ELR (cell line): ENCODE data around the gene BLM.
A peak's percentile ranks its signal among the peaks of the same experiment; 100 is the strongest.
"Not testable (repeated sequence)": the region's sequence is repeated elsewhere in the genome, so short reads cannot be mapped to it uniquely, and the experiment has no call there.

Experiments used
- DNase-seq: peaks from one replicate; pipeline ENCODE4 v3.0.0-alpha.2; 2015; ENCODE audit warnings: low read depth

The BLM gene

DNA sequence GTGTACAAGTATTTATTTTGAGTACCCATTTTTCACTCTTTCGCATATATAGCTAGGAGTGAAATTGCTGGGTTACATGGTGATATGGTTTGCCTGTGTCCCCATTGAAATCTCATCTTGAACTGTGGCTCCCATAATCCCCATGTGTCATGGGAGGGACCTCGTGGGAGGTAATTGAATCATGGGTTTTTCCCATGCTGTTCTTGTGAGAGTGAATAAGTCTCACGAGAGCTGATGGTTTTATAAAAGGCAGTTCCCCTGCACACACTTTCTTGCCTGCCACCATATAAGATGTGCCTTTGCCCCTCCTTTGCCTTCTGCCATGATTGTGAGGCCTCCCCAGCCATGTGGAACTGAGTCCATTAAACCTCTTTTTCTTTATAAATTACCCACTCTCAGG, 23.4 kb downstream of the BLM start:
- DNase-seq = not testable (repeated sequence)

DNA sequence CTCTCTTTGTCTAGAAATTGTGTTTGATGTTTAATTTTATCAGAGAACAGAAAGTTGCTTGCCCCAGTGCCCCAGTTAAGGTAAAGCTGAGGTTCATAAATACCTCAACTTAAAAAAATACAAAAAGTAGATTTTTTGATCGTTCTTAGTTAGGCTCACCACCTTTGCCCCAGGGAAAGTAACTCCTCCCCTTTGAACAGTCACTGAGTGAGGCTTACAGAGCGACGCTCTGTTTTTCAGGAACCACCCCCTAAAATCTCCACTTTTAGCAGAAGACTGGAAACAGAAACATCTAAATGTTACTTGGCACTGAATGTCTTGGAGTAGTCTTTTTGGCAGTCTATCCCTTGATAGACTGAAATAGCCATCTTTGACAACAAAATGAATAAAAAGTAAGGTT, 24.9 kb downstream of the BLM start:
- no peak for DNase-seq

DNA sequence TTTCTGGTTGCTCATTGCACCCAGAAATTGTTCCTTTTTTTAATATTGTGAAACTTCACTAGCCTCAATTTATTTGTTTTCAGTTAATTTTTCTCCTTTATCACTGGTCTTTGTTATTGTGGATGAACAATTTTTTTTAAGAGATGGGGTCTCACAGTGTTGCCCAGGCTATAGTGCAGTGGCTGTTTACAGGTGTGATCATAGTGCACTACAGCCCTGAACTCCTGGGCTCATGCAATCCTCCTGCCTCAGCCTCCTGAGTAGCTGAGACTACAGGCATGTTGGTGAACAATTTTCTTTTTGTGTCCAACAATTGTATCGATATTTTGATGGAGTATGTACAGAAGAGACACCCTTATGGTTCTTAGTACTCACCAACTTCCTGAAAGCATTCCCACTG, 26.3 kb downstream of the BLM start:
- DNase-seq = no peak

DNA sequence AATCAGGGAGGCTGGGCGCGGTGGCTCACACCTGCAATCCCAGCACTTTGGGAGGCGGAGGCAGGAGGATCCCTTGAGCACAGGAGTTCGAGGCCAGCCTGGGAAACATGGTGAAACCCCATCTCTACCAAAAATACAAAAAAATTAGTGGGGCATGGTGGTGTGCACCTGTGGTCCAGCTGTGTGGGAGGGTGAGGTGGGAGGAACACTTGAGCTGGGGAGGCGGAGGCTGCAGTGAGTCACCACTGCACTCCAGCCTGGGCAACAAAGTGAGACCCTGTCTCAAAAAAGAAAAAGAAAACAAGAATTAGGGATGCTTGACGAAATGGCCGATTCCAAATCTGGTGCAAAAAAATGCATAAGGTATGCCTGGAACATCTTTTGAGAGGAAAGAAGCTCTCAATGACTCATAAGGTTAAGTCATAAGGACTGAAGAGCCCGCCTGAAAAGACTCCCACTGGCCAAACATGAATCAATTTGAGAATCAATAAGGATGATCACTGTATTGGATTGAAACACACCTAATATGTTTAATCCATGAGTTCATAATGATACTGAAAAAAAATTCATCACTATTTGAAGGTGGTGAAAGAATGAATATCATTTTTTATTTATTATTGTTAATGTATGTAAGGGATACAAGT, 27.7 kb downstream of the BLM start:
- DNase-seq = peak; percentile 22

DNA sequence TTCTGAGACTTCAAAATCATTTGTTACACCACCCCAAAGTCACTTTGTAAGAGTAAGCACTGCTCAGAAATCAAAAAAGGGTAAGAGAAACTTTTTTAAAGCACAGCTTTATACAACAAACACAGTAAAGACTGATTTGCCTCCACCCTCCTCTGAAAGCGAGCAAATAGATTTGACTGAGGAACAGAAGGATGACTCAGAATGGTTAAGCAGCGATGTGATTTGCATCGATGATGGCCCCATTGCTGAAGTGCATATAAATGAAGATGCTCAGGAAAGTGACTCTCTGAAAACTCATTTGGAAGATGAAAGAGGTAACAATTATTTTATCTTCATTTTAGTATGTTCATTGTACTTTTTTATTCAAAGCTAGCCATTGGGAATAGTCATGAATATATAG, 32.6 kb downstream of the BLM start:
- DNase-seq = no peak

DNA sequence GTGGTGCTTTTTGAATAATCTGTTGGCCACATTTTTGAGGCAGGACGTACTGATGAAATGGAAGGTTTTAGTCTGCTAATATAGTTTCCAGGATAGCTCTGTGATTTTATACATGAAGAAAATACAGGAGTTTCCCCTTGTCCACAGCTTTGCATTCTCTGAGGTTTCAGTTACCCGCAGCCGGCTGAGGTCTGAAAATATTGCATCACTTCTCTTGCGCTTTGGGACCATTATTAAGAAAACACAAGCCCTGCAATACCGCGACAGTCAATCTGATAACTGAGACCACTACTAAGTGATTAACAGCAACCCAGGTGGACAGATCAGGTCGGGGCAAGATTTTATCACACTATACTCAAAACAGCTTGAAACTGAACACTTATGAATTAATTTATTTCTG, 33.0 kb downstream of the BLM start:
- DNase-seq = no peak

DNA sequence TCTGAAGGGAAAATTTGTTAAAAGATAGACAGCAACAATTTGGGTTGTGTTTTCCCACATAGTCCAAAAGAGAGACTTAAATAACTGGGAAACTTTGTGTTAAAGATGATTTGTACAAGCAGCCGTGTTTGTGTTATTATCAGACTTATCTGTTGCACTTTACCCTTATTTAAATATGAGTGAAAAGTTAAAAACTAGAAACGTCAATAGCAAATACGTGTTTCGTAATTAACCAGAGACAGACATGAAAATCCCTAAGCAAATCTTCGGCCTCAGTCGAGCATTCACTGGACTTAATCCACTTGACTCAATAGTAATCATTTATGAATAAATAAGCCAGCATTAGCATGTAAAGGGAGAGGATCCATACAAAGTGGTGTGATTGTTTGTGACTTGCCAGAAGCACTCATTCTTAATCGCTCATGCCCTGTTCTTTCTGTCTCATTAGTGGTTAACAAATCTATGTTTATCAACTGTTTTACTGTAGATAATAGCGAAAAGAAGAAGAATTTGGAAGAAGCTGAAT, 34.2 kb downstream of the BLM start:
- no peak for DNase-seq

DNA sequence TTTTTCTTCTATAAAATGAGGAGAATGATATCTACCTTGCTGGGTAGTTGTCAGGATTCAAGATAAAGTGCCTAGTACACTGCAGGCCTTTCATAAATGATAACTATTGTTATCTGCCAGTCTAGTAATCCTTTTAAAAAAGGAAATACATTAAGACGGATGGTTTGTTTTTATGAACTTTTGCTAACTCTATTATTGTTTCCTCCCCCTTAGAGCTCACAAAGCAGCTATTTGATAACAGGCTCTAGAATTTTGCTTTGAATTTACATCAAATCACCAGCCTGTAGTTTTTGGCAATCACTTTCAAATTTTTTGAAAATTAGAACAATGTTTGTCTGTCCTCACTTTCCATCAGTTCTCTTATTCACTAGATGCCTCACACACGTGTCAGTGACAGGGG, 39.8 kb downstream of the BLM start:
- no peak for DNase-seq

DNA sequence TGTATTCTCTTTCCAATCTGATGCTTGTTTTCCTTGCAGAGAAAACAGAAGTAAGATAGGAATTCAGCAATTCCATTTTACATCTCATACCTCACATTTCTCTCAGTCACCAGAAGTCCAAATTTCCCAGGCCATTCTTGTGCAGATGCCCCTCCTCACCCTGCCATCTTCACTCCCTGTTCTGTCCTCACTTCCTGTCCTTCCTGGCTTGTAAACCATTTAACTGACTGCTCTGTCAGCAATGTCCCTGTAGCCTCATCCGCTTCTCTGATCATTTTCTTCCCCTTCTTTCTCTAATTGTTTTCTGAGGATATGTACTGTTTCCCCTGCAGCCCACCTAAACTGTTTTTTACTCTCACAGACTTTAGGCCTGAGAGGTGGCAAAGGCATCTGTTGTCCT, 40.3 kb downstream of the BLM start:
- DNase-seq = no peak

DNA sequence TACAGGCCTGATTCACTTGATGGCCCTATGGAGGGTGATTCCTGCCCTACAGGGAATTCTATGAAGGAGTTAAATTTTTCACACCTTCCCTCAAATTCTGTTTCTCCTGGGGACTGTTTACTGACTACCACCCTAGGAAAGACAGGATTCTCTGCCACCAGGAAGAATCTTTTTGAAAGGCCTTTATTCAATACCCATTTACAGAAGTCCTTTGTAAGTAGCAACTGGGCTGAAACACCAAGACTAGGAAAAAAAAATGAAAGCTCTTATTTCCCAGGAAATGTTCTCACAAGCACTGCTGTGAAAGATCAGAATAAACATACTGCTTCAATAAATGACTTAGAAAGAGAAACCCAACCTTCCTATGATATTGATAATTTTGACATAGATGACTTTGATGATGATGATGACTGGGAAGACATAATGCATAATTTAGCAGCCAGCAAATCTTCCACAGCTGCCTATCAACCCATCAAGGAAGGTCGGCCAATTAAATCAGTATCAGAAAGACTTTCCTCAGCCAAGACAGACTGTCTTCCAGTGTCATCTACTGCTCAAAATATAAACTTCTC, 43.6 kb downstream of the BLM start:
- DNase-seq = no peak

DNA sequence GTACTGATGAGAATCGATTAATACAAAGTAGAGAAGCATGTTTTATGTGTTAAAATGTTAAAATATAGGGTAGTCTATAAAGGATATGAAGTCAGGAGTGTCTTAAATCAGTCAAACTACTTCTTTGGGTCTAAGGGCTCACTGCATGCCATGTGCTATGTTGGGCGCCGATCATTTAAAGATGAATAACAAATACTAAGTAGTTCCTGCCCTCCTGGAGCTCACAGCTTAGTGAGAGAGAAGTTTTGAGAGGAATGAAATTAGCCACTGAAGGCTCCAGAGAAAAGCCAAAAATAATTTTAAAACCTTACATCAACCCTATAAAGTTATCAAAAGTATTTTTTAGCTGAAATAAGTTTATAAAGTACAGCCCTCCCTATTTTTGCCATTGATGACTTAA, 44.5 kb downstream of the BLM start:
- no peak for DNase-seq

DNA sequence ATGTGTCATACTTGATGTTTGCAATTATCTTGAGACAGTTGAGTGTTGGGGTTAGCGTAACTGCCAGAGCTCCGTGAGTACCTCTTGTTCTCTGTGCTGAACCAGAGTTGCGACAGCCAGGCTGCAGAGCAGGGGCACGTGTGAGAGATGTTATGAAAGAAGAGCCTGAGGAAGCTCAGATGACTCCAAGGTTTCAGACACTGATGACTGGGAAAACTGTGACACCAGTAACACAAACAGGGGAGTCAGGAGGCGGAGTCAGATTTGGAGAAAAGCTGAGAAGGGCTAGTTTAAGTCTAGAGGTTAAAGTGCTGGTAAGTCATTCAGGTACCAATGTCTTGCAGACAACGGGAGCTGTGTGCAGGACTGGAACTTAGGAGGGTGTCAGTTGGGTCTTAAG, 45.0 kb downstream of the BLM start:
- no peak for DNase-seq

DNA sequence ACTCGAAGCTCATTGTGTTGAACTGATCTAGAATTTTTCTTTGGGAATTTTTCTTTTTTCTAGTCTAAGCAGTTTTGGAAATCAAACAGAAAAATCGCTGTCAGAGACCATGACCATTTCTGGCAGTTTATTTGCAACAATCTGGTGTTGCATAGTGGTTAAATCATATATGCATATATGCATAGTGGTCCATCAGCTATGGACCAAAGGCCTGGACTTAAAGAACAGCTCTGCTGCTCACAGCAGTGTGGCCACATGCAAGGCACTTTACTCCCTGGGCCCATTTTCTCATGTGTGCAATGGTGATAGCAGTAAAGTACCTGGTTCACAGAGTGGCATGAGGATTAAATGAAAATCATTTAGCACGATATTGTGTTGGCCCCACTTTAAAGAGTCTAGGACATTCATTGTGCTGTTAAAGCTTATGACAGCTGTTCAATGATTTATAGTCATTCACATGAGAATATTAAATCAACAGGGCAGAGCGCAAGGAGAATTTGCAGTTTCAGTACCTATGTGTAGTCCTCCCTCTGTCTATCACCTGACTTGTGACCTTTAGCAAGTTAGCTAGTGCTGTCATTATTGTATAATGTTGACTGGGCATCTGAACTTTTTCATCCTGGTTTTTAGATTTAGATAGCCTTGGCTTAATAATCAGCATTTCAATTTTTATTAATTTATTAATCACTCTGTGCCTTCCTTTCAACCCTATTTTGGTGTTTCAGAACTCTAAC, 46.4 kb downstream of the BLM start:
- DNase-seq = no peak

DNA sequence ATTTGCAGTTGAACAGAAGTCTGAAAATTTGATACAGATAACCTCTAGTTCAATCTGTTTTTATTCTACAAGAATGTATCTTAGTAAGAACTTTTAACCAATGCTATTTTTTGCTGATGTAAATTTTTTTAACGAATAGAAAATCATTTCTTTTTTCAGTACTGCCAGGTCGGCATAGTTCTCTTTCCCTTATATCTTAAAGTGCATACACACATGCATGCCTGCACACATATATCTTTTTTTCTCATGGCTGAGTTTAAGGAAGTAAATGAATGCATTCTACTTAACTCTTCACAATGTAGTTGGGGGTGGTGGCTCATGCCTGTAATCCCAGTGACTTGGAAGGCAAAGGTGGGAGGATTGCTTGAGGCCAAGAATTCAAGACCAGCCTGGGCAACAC, 48.4 kb downstream of the BLM start:
- DNase-seq = no peak

DNA sequence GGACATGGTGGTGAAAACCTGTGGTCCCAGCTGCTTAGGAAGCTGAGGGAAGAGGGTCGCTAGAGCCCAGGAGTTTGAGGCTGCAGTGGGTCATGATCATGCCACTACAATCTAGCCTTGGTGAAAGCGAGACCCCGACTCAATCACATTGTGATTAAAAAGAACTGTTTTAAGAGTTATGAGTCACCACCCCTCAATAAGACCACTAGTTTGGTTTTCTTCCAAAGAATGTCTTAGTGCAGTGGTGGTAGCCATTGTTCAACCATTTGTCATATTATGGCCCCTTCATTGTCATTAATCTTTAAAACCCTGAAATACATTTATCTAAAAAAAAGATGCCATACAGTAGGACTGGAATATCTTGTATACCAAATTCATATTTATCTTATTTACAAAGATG, 48.8 kb downstream of the BLM start:
- peak; percentile 43 for DNase-seq

DNA sequence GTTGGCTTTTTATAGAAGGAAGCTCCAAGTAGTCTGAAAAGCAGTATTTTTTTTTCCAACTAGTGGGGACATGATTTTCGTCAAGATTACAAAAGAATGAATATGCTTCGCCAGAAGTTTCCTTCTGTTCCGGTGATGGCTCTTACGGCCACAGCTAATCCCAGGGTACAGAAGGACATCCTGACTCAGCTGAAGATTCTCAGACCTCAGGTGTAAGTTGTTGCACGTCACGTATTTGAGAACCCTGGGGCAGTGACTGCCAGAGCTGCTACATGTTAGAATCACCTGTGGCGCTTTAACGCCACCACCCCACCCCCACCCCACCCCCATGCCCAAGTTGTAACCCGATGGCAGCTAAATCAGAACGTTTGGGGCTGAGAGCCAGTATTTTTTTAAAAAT, 52.2 kb downstream of the BLM start:
- no peak for DNase-seq

DNA sequence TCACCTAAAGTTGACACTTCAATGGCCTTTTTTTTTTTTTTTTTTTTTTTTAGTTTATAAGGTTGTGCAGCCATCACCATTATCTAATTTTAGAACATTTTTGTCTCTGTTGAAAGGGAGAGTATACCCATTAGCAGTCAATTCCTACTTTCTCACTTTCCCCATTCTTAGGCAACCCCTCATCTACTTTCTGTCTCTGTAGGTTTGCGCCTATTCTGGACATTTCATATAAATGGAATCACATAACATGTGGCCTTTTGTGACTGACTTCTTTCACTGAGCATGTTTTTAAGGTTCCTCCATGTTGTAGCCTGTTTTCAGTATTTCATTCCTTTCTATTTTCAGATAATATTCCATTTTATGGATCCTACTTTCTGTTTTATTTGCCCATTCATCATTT, 56.3 kb downstream of the BLM start:
- no peak for DNase-seq

DNA sequence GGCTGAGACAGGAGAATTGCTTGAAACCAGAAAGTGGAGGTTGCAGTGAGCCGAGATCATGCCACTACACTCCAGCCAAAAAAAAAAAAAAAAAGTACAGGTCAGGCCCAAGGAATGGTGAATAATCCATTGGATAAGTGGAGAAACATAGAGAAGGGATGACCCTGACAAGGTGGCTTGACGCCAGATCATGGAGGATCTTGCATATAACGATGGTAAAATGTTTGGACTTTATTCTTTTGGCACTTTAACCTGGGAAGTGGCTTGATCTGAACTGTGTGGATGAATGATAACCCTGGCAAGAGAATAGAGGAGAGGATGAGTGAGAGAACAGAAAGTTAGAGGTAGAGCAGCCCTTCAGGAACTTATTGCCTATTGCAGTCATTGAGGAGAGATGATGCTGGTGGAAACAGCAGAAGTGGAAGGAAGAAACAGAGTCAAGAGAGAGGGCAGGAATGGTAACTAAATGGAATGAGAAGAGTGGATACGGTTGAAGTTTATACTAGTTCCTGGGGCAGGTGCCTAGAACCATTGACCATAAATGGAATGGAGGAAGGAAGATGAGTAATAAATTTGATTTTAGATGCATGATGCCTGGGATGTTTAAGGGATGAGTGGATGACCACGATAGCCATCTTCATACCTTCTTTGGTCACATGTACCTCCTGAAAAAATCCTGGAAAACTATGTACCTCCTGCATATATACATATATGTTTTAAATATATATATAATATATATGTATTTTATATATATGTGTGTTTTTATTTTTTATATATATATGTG, 57.8 kb downstream of the BLM start:
- DNase-seq = peak; percentile 87

DNA sequence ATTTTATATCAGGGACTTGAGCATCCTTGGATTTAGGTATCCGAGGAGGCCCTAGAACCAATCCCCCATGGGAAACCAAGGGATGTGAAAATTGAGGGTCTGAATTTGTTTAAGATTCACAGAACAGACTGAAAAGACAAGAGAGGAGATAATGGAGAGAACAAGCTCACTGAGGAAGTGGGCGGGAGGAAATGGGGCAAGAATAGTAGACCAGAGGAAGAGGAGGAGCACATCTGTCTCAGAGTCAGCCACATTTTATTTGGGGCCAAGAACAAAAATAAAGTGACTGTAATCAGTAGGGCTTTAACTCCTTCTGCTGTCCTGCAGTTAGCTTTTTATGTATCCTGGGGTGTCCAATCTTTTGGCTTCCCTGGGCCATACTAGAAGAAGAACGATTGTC, 63.8 kb downstream of the BLM start:
- DNase-seq = no peak

DNA sequence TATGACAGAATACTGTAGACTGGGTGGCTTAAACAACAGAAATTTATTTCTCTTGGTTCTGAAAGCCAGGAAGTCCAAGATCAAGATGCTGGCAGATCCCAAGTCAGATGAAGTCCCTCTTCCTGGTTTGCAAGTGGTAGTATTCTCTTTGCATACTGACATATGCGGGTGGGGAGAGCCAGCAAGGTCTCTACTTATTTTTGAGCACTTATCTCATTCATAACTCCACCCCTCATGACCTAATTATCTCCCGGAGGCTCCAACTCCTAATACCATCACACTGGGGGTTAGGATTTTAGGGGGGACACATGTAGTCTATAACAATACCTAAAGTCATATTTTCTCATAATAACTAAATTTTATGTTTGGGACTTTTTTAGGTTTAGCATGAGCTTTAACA, 65.3 kb downstream of the BLM start:
- no peak for DNase-seq

DNA sequence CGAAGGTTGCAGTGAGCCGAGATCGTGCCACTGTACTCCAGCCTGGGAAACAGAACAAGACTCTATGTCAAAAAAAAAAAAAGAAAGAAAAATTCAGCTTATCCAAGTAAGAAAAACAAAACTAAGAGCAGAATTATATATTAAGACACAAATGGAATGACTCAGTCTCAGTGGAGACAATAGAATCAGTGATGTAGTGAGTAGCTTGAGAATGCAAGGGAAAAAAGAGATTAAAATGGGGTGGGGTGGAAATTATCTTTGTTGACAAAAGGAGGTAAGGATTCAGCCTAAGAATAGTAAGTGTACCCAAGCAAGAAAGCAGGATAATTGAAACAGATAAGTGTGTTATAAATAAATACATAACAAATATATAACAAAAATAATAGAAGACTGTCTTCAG, 70.7 kb downstream of the BLM start:
- no peak for DNase-seq

DNA sequence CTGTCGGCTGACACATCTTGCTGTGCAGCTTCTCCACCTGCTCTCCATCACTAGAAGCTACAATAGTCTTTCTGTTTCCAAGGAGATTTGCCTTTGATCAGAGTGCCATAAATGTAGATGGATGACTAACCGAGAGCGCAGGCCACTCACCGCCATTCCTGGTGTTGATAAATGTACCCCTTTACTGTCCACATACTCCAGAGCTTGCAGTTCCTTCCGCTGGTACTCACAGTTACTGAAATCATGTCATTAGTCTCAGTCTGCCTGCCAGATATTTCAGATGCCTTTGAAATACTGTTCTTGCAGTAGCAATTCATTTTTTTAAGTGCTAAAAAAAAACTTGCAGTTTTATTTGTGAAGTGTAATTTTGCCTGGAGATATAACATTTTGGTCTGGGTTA, 72.3 kb downstream of the BLM start:
- no peak for DNase-seq

DNA sequence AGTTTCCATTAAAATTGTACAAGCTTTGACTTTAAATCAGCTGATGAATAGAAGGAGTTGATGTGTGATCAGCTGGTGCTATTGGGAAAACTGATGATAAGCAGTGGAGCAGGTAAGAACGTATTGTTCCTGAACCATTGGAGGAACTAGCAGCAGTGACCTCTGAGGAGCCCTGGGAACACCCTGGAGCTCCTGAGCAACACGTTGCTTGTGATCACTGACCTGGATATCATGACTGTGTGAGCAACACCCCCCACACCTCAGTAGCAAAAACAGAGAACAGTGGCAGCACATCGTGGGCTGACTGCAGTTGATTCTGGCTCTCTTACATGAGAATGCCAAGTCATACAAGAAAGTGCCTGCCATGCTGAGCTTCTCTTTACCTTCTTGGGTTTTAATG, 72.9 kb downstream of the BLM start:
- DNase-seq = no peak
